ENCODE results near the gene MICAL2.

The MICAL2 gene, protein sequence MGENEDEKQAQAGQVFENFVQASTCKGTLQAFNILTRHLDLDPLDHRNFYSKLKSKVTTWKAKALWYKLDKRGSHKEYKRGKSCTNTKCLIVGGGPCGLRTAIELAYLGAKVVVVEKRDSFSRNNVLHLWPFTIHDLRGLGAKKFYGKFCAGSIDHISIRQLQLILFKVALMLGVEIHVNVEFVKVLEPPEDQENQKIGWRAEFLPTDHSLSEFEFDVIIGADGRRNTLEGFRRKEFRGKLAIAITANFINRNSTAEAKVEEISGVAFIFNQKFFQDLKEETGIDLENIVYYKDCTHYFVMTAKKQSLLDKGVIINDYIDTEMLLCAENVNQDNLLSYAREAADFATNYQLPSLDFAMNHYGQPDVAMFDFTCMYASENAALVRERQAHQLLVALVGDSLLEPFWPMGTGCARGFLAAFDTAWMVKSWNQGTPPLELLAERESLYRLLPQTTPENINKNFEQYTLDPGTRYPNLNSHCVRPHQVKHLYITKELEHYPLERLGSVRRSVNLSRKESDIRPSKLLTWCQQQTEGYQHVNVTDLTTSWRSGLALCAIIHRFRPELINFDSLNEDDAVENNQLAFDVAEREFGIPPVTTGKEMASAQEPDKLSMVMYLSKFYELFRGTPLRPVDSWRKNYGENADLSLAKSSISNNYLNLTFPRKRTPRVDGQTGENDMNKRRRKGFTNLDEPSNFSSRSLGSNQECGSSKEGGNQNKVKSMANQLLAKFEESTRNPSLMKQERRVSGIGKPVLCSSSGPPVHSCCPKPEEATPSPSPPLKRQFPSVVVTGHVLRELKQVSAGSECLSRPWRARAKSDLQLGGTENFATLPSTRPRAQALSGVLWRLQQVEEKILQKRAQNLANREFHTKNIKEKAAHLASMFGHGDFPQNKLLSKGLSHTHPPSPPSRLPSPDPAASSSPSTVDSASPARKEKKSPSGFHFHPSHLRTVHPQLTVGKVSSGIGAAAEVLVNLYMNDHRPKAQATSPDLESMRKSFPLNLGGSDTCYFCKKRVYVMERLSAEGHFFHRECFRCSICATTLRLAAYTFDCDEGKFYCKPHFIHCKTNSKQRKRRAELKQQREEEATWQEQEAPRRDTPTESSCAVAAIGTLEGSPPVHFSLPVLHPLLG

DNA sequence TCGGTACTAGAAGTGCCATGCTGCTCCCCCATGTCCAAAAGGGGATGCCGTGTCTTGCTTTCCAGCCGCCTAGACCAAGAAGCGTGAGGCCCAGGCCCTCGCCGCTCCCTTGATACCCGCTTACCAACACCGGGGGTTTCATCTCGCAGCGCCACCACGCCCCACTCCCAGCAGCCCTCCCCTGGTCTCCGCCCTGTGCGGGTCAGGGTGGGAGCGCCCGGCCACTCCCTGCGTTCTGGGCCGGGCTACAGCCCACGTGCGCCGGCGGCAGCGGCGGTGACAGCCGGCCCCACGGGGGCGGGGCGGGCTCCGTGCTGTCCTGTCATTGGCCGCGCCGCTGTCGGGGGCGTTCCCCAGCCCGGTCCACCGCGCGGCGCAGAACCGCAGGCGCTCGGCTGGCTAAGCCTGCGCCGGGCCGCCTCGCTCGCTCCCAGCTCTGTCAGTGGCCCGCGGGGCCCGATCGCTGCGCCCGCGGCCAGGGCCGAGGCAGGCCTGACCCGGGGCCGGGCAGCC lies at the start of gene MICAL2:
MICAL2 (plus strand) TSS at position 390 of the 513 bp plus-strand sequence. CDS start 51,566 bp downstream, outside the sequence.
- peak; percentile 48 for DNase-seq

DNA sequence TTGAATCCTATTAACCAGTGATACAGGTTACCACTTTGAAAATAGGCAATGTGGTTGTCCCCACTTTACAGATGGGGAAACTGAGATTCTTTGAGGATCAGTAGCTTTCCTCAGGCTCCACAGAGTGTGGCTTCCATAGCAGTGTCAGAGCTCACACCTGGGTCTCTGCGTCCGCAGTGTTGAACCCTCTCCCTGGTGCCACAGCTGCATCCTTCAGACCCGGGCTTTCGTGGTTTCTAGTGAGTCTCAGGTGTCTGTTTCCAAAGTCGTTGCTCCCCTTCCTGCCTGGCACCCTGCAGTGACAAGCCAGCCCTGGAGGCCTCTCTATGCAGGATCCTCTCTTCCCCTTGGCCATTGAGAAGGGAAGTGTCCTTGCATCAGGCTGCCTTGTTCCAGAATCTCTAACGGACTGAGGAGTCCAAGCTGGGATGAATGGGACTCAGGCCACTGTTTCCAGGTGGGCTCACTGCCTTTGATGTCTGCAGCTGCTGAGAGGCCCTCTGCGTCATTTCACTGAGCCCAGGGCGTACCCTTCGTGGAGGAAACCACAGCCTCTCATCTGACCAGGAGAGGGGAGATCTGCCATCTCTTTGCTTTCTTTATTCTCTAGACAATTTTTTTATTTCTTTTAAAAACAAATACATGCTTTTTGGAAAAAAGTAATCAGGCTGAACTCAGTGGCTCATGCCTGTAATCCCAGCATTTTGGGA lies 48.4 kb upstream of the MICAL2 start:
- no peak for DNase-seq

DNA sequence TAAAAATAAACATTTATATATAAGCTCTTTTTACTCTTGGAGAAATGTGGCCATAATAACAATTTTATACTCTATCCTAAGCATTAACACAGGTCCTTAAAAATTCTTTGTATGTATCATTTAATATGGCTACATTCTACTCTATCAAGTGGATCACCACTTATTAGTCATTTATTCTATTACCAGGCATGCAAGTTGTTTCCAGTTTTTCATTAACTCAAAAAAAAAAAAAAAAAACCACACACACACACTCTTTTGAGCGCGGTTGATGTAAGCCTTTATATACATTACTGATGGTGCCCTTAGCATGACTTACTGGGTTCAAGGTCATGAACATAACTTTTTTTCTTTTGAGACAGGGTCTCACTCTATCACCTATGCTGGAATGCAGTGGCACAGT lies 47.1 kb upstream of the MICAL2 start:
- no peak for DNase-seq

DNA sequence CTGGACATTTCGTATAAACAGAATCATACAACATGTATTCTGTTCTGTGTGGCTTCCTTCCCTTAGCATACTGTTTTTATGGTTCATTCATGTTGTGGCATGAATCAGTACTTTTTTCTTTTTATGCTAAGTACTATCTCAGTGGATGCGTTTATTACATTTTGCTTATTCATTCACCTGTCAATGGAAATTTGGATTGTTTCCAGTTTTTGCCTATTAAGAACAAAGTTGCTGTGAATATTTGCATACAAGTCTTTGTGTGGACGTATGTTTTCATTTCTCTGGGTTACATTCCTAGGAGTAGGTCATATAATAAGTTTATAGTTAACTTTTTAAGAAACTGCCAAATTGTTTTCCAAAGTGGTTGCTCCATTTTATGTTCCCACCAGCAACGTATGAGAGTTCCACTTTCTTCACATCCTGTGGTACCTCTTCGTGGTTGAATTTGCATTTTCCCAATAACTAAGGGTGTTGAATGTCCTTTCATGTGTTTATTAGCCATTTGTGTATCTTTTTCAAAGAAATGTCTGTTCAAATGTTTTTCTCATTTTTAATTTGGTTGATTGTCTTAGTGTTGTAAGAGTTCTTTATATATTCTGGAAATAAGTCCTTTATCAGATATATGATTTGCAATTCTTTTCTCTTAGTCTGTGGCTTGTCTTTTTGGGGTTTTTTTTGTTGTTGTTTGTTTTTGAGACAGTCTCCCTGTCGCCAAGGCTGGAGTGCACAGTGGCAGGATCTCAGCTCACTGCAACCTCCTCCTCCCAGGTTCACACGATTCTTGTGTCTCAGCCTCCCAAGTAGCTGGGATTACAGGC lies 46.0 kb upstream of the MICAL2 start:
- DNase-seq: no peak

DNA sequence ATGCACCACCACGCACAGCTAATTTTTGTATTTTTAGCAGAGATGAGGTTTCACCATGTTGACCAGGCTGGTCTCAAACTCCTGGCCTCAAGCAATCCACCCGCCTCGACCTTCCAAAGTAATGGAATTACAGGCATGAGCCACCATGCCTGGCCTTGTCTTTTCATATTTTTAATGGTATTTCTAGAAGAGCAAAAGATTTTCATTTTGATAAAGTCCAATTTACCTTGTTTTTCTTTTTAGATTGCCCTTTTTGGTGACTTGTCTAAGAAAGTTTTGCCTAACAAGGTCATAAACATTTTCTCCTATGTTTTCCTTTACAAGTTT lies 45.5 kb upstream of the MICAL2 start:
- DNase-seq: no peak

DNA sequence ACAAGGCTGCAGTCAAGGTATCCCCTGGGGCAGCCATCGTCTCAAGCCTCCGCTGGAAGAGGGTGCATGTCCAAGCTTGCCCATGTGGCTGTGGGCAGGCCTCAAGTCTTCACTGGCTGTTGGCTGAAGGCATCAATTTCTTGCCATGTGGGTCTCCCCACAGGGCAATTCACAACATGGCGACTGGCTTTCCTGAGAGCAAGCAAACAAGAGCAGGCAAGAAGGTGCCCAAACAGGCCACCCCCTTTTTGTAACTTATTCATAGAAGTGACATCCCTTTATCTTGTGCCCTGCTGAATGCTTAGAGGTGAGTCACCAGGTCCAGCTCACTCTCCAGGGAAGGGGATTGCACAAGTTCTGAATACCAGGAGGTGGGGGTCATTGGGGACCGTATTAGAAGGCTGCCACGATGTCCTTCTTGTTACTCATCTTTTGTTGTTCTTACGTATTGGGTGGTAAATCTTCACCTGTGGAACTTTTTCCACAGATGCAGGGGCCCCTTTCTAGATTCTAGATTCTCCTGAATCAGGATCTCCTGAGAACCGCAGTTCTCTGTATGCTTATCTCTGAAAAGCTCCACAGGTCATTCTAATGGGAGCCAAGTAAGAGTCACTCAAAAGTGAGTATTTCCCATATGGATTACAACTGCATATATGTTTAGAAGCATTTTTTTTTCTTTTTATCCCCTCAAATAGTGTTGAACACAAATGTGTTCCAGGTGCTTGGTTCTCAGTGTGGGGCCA lies 44.2 kb upstream of the MICAL2 start:
- DNase-seq: no peak

DNA sequence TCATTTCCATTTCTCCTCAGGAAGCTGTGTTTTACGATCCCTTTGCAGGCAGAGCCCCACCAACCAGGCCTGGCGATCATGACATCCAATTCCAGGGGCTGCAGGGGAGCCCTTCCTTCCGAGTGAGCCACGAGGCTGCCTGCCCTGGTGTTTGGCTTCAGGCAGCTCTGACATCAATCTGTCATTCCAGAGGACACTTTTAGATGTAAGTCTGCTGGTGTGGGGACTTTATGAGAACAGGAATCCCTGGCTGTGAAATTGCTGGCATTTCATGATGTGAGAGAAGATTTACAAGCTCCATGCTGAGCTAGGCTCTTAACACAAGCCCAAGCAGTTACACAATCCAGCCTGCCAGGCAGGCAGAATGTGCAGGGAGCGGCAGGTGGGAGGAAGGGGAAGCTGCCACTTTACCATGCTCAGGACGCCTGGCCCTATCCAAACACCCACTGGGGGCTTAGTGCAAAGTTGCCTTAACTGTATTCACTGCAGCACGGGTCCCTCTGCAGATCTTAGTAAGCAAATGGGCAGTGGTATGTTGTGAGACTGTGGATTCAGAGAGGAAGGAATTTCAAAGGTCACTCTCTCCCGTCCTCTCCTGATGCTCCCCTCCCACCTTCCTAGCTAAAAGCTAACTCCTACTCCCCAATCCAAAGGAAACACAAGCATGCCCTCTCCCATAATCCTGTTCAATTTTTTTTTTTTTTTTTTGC lies 43.4 kb upstream of the MICAL2 start:
- no peak for DNase-seq

DNA sequence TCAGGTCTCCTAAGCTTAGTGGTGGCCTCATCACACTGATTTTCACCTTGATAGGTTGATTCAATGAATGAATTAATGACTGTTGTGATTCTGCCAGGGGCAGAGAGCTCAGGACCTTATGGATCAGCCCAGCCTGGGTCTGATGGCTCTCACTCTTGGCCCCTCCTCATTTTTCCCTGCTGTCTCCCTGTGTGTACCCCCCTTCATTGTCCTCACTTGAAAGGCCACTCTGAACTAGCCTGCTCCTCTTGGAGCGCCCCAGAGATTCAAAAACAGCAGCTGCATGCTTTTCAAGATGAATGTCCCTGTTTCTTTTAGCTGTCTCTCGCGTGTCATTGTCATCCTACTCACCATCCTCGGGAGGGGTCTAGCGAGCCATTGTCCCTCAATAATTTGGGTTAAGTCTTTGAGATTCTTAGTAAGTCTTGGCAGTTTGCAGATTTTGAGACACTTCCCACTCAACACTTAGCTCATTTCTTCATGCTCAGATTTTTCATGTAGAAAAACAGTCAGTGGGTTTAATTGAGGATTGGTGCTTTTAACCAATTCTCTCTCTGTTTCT lies 42.5 kb upstream of the MICAL2 start:
- no peak for DNase-seq

DNA sequence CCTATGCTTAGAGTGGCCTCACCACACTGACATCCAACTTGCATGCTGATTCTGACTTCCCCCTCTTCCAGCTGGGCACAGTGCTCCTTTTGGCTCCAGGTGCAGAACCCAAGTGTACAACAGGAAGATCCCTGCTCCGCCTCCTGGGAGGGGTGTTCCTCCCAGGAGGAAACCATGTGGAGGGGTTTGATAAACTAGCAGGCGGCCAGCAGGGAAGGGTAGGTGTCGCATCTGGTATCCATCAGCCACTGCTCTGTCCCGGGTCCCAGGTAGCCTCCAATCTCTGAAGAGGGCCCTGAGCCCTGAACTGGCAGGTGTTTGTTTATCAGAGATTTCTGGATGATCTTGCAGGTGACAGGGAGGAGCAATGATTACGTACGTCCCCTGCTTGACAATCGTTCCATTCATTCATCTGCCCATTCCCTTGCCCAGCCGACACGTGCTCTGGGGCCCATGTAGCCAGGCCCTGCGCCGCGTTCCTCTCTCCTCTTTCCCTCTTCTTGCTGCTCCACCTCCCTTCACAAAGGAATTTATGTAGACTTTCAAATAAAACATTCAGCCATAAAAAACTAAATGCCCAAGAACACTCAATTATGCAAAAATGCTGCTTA lies 41.2 kb upstream of the MICAL2 start:
- no peak for DNase-seq

DNA sequence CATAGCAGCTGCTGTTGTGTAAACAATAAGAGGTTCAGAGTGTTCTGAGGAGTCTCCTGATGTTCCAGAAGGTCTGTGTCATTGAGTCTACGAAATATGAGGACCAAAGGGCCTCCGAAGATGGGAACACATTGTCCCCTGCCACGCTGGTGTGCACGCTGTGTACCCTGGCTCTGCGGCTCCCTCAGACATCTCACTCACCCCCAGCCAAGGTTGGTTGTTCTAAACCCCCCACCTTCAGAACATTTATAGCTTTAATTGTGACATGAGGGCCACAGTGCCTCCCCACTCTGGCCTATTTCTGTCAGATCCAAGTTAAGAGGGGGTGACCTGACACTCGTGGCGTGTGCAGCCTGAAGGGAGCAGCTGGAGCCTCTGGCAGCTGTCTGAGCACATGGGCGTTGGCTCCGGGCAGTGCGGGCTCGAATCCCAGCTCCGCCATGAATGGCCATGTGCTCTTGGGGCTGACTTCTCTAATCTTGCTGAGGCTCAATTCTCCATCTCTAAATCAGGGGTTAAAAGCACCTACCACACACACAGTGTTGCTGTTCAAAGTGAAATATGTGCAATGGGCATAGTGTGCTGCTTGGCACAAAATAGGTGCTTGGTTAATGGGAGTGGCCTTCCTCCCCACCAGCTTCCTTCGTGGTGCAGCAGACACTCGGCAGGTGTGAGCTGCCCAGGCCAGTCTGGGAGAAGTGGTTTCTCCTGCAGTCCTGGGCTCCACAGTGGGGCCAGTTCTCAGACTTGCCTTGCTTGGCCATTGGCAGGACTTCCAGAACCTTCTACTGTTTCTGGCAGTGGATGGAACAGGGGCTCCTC lies 39.7 kb upstream of the MICAL2 start:
- no peak for DNase-seq

DNA sequence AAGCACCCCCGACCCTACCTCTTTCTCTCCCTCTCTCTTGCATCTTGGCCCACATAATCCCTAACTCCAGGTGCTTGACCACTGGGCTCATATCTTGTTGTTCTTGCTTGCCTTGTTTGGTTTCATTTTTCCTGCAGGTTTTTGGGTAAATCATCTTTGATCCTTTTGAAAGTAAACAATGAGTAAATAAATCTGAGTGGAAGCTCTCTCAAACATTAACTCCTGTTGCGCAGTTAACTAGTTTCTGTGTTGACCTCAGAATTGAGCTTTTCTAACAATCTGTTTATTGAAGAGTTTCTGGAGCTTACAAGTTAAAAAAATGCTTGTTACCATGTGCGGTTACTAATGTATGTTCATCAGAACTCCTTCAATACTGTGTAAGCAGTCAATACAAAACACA lies 38.8 kb upstream of the MICAL2 start:
- no peak for DNase-seq

DNA sequence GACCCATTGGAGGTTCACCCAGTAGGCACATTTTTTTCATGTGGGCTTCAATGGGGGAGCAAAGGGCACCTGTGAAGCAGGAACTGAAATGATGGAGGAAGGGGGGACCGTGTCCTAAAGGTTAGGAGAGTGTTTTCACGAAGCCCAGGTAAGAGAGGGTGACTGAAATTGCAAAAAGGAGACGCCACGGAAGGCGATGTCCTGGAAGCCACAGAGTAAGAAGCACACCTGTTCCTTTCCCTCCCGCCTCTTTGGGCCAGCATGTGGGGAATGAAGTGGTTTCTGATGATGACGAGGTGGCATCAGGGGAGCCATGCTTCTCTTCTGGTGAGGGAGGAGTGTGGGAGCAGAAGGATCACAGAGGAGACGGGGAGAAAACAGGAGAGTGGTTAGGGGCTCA lies 37.0 kb upstream of the MICAL2 start:
- no peak for DNase-seq

DNA sequence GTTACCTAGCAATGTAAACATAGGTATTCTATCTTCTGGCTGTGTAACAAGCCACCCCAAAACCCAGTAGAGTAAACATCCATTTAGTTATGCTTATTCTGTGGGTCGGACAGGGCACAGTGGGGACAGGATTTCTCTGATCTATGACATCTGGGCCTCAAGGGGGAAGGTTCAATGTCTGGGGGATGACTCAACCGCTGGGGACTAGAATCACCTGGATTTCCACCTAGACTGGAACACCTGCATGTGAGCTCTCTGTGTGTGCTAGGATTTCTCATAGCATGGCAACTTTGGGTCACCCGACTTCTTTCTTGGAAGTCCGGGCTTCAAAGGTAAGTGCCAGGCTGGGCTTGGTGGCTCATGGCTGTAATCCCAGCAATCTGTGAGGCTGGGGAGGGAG lies 36.5 kb upstream of the MICAL2 start:
- DNase-seq: no peak

DNA sequence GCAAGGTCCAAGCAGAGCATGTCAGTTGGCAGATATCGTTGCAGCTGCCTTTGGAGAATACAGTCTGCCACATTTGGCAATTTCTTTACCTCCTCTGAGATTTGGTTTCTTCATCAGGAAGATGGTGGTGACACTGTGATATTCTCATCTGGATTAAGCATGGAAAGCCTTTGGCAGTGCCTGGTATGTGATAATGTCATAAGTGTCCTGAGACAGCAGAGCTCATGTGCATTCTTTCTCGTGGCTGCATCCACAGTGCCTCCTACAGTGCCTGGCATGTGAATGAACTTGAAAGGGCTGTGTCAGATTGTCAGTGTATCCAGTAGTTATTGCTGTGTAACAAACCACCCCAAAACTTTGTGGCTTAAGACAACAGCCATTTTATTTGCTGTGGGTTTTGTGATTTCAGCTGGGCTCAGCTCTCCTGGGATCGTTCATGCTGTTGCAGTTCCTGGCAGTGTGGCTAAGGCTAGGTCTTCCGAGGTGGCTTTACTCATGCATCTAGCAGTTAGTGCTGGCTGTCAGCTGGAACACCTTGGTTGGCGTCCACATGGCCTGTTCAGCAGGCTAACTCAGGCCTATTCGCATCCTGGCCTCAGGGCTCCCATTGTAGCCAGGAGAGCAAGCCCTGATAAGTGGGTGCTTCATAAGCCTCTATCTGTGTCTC lies 35.7 kb upstream of the MICAL2 start:
- no peak for DNase-seq

DNA sequence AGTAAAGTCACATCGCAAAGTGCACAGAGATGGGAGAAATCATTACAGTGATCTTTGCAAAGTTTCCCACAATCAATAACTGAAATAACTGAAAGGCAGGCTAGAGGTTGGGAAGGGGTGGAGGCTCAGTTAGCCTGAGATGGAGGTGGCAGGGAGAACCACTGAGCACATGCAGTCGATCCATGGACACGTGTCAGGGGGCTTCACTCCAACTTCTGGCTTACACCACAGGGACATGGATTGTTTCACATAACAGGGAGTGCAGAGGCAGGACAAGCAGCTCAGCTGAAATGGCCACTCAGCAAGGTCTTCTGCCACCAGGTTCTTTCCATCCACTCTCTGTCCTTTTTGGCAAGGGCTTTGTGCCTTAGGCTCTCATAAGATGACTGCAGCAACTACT lies 35.1 kb upstream of the MICAL2 start:
- no peak for DNase-seq

DNA sequence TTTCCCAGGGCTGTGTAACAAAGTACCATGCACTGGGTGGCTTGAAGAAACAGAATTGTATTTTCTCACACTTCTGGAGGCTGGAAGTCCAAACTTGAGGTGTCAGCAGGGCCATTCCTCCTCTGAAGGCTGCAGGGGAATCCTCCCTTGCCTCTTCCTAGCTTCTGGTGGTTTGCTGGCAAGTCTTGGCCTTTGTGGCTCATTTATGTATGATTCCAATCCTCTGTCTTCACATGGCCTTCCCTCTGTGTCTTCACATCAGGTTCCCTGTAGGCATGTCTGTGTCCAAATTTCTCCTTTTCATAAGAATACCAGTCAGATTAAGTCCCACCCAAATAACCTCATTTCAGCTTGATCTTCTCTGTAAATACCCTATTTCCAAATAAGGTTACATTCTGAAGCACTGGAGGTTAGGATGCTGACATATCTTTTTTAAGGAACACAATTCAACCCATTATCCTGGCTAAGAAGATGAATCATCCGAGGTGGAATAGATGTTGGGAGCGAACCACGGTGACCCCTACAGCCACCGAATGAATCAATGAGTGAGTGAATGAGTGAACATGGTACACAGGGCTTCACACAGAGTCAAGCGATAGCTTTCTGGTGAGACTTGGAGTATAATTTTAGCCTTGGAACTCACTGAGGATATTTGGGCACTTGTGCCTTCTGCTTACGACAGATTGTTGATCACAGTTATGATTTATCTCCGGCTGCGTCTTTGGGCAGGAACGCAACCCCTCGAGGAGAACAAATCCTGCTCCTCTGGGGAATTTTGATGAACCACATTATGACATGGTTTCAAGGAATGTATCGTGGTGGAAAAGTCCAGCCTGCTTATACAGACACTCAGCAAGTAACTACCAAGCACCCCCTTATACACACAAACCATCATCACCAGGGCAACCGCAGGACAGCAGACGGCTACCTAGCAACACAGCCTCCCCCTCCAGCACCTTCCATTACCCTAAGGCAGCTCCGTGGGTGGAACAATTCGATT lies 34.3 kb upstream of the MICAL2 start:
- DNase-seq: no peak

Data from NCI-H1436 treated with DMSO at 0.1 percent for 48 hours (cell line).